ENCODE results near the gene CEP85L. TPM values are rescaled to one million over a fixed set of nuclear protein-coding genes. Genes with fewer than 3 reads are reported as not detected.

The CEP85L gene
- total and polyA plus RNA-seq, 2 experiments from 2014 or later: 12.4 to 13.0 TPM

DNA sequence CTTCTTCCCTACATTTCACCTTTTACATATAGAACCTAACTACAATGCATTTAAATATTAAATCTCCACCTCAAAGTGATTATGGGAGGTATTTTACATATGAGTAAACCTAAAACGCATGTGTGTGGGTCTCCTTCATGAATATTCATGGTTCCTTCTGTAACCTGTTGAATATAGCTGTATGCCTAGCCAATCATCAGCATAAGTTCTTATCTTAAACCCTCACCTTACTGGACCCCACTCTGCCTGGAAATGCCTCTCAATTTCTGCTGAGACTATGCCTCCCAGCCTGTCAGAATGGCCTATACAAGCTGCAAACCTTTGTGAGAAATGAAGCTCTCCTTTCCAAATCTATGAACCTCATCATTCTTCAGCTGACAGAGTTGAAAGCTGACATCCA, 21.3 kb downstream of the CEP85L start:
- no peak overlapping the region for H2AFZ ChIP-seq
- no peaks in the 10 kb centered on the region for H3K9me2 ChIP-seq (ENCODE audit: insufficient read depth)
- 52 to 55% methylated on average over 1 of the region's 1 CpG for WGBS, 2 experiments (ENCODE audit: low coverage in 1 of 2, low lambda C conversion rate in 2 of 2, missing lambda C conversion rate in 2 of 2)
- H3K36me3 ChIP-seq (ENCODE audit: low read depth): peaks cover 8% of the 10 kb centered on the region; the same call in 1 of the 2 replicates
- in situ Hi-C loops (cut with MboI): no loop called here
- H3K9ac ChIP-seq: no peak overlapping the region
- no peaks in the 10 kb centered on the region for H3F3A ChIP-seq (ENCODE audit: insufficient read depth)
- no peak for DNase-seq
- no peaks in the 10 kb centered on the region for H3K9me3 ChIP-seq (ENCODE audit: low read depth)
- no peak for TF ChIP-seq EZH2phosphoT487 (IDR thresholded peaks at IDR 0.05; ENCODE audit: insufficient read depth, low read depth)
- TF ChIP-seq EZH2 (IDR thresholded peaks at IDR 0.05; ENCODE audit: insufficient read depth, poor library complexity, severe bottlenecking): no peak
- peaks cover 100% of the 10 kb centered on the region for H3K79me2 ChIP-seq (ENCODE audit: insufficient read depth)
- no peak overlapping the region for H3K27ac ChIP-seq
- H3K4me2 ChIP-seq (ENCODE audit: unreplicated experiment): no peak overlapping the region
- no peaks in the 10 kb centered on the region for H3K27me3 ChIP-seq (replicated peaks; ENCODE audit: insufficient read depth)
- no peak overlapping the region for H3K4me3 ChIP-seq
- H4K20me1 ChIP-seq (ENCODE audit: insufficient read depth): peaks cover 3% of the 10 kb centered on the region; the same call in 1 of the 2 replicates
- H3K4me1 ChIP-seq (ENCODE audit: insufficient read depth): no peaks in the 10 kb centered on the region

DNA sequence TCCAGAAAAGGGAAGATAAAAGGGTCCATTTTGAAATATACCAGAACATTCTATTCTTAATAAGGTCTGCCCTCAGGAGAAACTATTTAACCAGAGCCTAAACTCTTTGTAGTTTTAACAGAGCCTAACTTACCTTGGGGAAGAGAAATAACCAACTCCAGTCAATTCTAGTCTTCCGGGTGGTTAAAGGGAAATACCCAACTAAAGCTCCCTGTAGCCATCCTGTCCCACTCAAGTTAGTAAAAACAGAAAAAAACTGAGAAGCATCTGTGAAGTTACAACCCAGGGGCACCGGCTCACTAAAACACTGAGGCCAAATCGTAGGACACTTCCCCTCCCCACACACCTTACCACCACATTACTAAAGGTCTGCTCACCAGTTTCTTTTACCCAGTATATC, 23.7 kb downstream of the CEP85L start:
- no peak overlapping the region for H2AFZ ChIP-seq
- H3K9me3 ChIP-seq (ENCODE audit: low read depth): no peaks in the 10 kb centered on the region
- no peaks in the 10 kb centered on the region for H3K4me1 ChIP-seq (ENCODE audit: insufficient read depth)
- in situ Hi-C loops (cut with MboI): no loop called here
- peaks cover 3% of the 10 kb centered on the region; the same call in 1 of the 2 replicates for H4K20me1 ChIP-seq (ENCODE audit: insufficient read depth)
- no peaks in the 10 kb centered on the region for H3K27me3 ChIP-seq (replicated peaks; ENCODE audit: insufficient read depth)
- H3K27ac ChIP-seq: no peak overlapping the region
- DNase-seq: no peak
- no peak overlapping the region for H3K4me3 ChIP-seq
- H3K36me3 ChIP-seq (ENCODE audit: low read depth): peaks cover 8% of the 10 kb centered on the region; the same call in 1 of the 2 replicates
- WGBS, 2 experiments (ENCODE audit: low coverage in 1 of 2, low lambda C conversion rate in 2 of 2, missing lambda C conversion rate in 2 of 2): 99 to 100% methylated on average over 3 of the region's 3 CpGs
- TF ChIP-seq EZH2phosphoT487 (IDR thresholded peaks at IDR 0.05; ENCODE audit: insufficient read depth, low read depth): no peak
- no peak for TF ChIP-seq EZH2 (IDR thresholded peaks at IDR 0.05; ENCODE audit: insufficient read depth, poor library complexity, severe bottlenecking)
- peaks cover 100% of the 10 kb centered on the region for H3K79me2 ChIP-seq (ENCODE audit: insufficient read depth)
- no peak overlapping the region for H3K9ac ChIP-seq
- no peaks in the 10 kb centered on the region for H3K9me2 ChIP-seq (ENCODE audit: insufficient read depth)
- H3K4me2 ChIP-seq (ENCODE audit: unreplicated experiment): no peak overlapping the region
- no peaks in the 10 kb centered on the region for H3F3A ChIP-seq (ENCODE audit: insufficient read depth)

DNA sequence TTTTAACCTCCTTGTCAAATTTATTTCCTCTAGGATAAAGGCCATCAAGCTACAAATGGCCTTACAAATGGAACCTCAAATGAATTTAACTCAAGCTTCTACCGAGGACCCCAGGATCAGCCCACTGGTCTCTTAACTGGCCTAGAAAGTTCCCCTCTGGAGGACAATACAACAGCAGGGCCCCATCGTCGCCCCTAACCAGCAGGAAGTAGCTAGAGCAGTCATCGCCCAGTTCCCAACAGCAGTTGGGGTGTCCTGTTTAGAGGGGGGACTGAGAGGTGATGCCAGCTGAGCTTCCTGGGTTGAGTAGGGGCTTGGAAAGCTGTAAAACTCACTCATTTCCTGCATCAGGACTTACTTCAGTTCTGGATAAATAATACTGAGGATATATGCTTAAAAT, 25.6 kb downstream of the CEP85L start:
- Histone ChIP-seq H3K9ac (no peak overlapping the region), H2AFZ (no peak overlapping the region), H3K27ac (no peak overlapping the region), H3K4me3 (no peak overlapping the region), H3K4me1 (ENCODE audit: insufficient read depth) (no peaks in the 10 kb centered on the region), H4K20me1 (ENCODE audit: insufficient read depth) (peaks cover 3% of the 10 kb centered on the region; the same call in 1 of the 2 replicates), H3F3A (ENCODE audit: insufficient read depth) (no peaks in the 10 kb centered on the region), H3K9me2 (ENCODE audit: insufficient read depth) (no peaks in the 10 kb centered on the region), H3K79me2 (ENCODE audit: insufficient read depth) (peaks cover 100% of the 10 kb centered on the region), H3K9me3 (ENCODE audit: low read depth) (no peaks in the 10 kb centered on the region), H3K27me3 (replicated peaks; ENCODE audit: insufficient read depth) (no peaks in the 10 kb centered on the region), H3K4me2 (ENCODE audit: unreplicated experiment) (no peak overlapping the region), H3K36me3 (ENCODE audit: low read depth) (no peaks in the 10 kb centered on the region)
- no peak for DNase-seq
- in situ Hi-C loops (cut with MboI): no loop called here
- 97% methylated on average over 4 of the region's 4 CpGs for WGBS, 2 experiments (ENCODE audit: low coverage in 1 of 2, low lambda C conversion rate in 2 of 2, missing lambda C conversion rate in 2 of 2)
- TF ChIP-seq EZH2 (IDR thresholded peaks at IDR 0.05; ENCODE audit: insufficient read depth, poor library complexity, severe bottlenecking) (no peak), EZH2phosphoT487 (IDR thresholded peaks at IDR 0.05; ENCODE audit: insufficient read depth, low read depth) (no peak)

DNA sequence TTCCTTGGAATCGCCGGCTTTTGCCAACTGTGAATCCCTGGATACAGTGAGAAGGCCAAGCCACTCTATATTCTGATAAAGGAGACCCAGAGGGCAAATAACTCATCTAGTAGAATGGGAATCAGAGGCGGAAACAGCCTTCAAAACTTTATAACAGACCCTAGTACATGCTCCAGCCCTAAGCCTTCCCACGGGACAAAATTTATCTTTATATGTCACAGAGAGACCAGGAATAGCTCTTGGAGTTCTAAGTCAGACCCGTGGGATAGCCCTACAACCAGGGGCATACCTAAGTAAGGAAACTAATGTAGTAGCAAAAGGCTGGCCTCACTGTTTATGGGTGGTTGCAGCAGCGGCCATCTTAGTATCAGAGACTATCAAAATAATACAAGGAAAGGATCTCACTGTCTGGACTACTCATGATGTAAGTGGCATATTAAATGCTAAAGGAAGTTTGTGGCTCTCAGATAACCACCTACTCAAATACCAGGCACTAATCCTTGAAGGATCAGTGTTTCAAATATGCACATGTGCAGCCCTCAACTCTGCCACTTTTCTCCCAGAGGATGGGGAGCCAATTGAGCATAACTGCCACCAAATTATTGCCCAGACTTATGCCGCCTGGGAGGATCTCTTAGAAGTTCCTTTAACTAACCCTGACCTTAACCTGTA, 29.5 kb downstream of the CEP85L start:
- in situ Hi-C loops (cut with MboI): no loop called here

More for the DNA sequence above, 29.5 kb downstream of the CEP85L start:
- no peak overlapping the region for H3K4me2 ChIP-seq (ENCODE audit: unreplicated experiment)
- no peak overlapping the region for H2AFZ ChIP-seq
- H3F3A ChIP-seq (ENCODE audit: insufficient read depth): no peaks in the 10 kb centered on the region
- no peaks in the 10 kb centered on the region; the same call in 1 of the 2 replicates for H4K20me1 ChIP-seq (ENCODE audit: insufficient read depth)
- no peaks in the 10 kb centered on the region for H3K4me1 ChIP-seq (ENCODE audit: insufficient read depth)
- no peak overlapping the region for H3K27ac ChIP-seq
- H3K36me3 ChIP-seq (ENCODE audit: low read depth): no peaks in the 10 kb centered on the region
- TF ChIP-seq EZH2phosphoT487 (IDR thresholded peaks at IDR 0.05; ENCODE audit: insufficient read depth, low read depth) (no peak), EZH2 (IDR thresholded peaks at IDR 0.05; ENCODE audit: insufficient read depth, poor library complexity, severe bottlenecking) (no peak)
- no peaks in the 10 kb centered on the region for H3K9me3 ChIP-seq (ENCODE audit: low read depth)
- H3K9me2 ChIP-seq (ENCODE audit: insufficient read depth): no peaks in the 10 kb centered on the region
- no peaks in the 10 kb centered on the region for H3K27me3 ChIP-seq (replicated peaks; ENCODE audit: insufficient read depth)
- 97 to 99% methylated on average over 7 of the region's 7 CpGs for WGBS, 2 experiments (ENCODE audit: low coverage in 1 of 2, low lambda C conversion rate in 2 of 2, missing lambda C conversion rate in 2 of 2)
- DNase-seq: no peak
- no peak overlapping the region for H3K9ac ChIP-seq
- H3K79me2 ChIP-seq (ENCODE audit: insufficient read depth): peaks cover 100% of the 10 kb centered on the region
- no peak overlapping the region for H3K4me3 ChIP-seq
